Body of pancreas (tissue), 4 donors: ENCODE data around the gene GARNL3.

Source experiments
- CTCF ChIP-seq, 7 experiments: fragments of 450-650 bp in 4 of 7; fragments of 200-600 bp in 3 of 7; sonication (generic) in 3 of 7; IDR thresholded peaks; one replicate each; pipeline ENCODE4 v1.5.1; 2016 to 2019; ENCODE audit warnings: antibody characterized with exemption in 7 of 7
- POLR2A ChIP-seq, 3 donors: fragments of 450-650 bp; IDR thresholded peaks; one replicate each; pipeline ENCODE4 v1.6.1; 2016; ENCODE audit warnings: antibody characterized with exemption in 3 of 3, mild to moderate bottlenecking in 2 of 3

DNA sequence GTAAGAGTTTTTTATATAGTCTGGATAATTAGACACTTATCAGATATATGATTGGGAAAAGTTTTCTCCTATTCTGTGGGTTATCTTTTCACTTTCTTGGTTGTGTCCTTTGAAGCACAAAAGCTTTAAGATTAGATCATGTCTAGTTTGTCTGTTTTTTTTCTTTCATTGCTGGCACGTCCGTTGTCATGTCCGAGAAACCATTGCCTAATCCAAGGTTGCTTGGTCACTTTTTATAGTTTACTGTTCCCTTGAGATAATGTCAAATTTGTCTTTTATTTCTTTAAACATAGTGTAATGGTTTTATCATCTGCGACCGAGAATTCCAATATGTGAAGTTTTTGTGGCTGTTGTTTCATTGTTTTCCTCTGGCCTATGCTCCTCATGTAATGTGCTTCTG, 28.8 kb downstream of the GARNL3 start:
- TF ChIP-seq CTCF (IDR thresholded peaks at IDR 0.05) (no peak), POLR2A (IDR thresholded peaks at IDR 0.05) (no peak)
